Activated CD8-positive, alpha-beta memory T cell treated with anti-CD3 and anti-CD28 coated beads for 36 hours (primary cell): ENCODE results near the gene SLC66A3. TPM values are rescaled to one million over a fixed set of nuclear protein-coding genes. Genes with fewer than 3 reads are reported as not detected.

Source experiments
- CTCF ChIA-PET: fragments of 350-600 bp; sonication (Branson Sonifier 250); formaldehyde crosslinking; loops from one replicate; lab custom pipeline; 2021; ENCODE audit warnings: antibody characterized with exemption; lab: Charles Lee
- POLR2A ChIA-PET: fragments of 350-600 bp; sonication (Branson Sonifier 250); formaldehyde crosslinking; loops from one replicate; lab custom pipeline; 2021; ENCODE audit warnings: antibody characterized with exemption; lab: Charles Lee
- total RNA-seq, 2 experiments: library from RNA; stranded (reverse); gene quantifications; one replicate each; pipeline ENCODE4 v1.2.3, GENCODE V29; 2021

SLC66A3 gene
- total RNA-seq, 2 experiments from 2014 or later = 10.2 to 11.1 TPM

DNA sequence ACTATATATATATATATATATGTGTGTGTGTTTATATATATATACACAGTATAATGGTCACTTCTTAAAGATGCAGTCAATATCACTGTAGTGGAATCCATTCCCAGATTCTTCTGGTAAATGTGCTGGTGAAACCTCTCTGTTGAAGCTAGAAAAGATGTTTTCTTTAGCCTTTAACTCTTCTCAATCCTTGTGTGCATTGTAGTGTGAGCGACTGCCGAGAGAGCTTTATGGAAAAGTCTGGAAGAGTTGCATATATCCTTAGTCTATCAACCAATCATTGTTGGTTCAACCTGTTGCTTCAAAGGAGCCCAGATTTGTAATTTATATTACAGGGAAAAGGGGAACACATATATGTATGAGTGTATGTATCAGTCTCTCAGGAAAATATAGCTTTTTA, 27.7 kb downstream of the SLC66A3 start:
- POLR2A ChIA-PET = no interaction called here
- CTCF ChIA-PET = no interaction called here

DNA sequence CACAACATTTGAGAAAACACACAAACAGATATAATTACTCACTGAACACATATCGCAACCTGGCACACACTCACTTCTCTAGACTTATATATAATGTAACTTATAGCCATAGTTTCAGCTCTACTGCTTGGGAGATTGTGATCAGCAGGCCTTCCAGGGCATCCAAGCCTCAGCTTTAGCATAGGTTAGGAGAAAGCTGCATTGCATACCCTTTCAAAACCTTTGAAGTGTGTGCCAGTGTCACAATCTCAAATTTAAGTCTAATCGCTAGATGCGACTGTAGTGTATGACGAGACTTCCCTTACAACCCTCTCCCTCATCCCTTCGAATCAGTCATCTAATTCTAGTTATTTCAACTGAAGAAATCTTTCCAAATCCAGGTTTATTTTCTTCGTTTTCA, 30.9 kb downstream of the SLC66A3 start:
- ChIA-PET CTCF (no interaction called here), POLR2A (no interaction called here)

GRCh38 chr2:11187083-11187619, 31.9 kb downstream of the SLC66A3 start:
- ChIA-PET POLR2A (no interaction called here), CTCF (interaction anchor here (1.0 kb wide), 1 partner anchor 10 kb away, joined by 5 read pairs; no protein-coding TSS in a partner anchor)

DNA sequence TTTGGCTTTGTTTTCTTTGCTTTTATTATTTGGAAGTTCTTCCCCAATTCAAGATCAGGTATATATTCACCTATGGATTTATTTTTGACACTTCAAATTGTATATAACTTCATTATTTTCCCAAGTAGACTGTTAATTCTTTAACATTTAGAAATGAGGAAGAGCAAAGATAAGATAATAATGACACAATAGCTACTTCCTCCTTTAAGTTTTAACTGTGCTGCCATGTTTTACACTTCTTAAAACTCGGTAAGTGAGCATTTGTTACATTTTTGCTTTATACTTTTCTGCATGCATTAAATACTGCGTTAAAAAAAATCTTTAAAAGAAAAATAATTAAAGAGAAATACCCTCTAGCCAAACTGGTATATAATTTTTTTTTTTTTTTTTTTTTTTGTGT, 32.5 kb downstream of the SLC66A3 start:
- ChIA-PET CTCF (interaction anchor here (1.0 kb wide), 1 partner anchor 10 kb away, joined by 5 read pairs; no protein-coding TSS in a partner anchor), POLR2A (no interaction called here)

DNA sequence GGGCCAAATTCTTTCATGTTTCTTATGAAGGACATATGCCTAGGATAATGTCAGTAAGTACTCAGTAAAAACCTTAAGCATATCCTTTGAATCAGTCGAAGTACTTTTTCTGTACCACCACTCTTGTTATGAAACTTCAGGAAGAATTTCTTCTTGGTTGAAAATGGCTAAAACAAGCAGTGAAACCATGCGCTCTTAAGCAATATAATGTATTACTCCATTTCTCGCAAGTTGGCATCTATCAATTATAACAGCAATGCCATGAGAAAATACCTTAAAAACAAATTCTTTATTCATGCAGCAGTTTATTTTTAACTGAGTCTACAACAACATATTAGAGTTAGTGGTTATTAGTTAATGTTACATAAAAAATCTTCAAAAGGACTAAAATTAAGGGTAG, 41.0 kb downstream of the SLC66A3 start:
- CTCF ChIA-PET = no interaction called here
- POLR2A ChIA-PET = no interaction called here

DNA sequence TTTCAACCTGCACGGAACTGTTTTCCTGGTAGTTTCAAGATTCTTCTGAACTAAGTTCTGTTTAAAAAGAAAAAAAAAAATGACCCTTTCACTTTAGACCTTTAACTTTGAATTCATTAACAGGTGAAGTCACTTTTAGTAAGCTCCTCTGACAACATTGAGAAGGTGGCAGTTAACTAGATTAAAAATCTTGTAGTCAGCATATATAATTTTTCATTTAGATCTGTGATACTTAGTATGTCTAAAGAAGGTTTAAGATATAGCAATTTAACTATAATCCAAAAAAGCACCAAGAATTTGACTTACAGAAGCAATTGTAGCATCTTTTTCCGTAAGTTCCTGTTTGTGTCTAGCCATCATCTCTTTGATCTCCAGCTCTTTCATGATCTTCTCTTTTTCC, 45.4 kb downstream of the SLC66A3 start:
- ChIA-PET POLR2A (no interaction called here), CTCF (no interaction called here)

DNA sequence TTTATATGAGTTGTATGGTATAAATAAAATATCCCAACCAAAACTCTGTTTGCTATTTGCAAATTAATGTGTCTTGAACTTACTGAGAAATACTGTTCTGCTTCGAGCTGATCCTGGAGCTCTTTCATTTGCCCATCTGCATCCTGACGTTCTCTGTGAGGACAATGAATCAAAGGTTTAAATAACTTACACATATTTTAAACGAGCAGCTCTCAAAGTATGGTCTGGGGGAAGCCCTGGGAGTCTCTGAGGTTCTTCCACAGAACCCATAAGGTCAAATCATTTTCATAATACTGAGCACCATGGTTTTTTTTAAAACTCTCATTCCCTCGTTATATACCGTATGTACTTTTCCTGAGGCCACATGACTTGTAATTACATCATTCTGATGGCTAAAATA, 46.7 kb downstream of the SLC66A3 start:
- ChIA-PET CTCF (no interaction called here), POLR2A (no interaction called here)

GRCh38 chr2:11203480-11203879, 48.2 kb downstream of the SLC66A3 start:
- CTCF ChIA-PET = no interaction called here
- POLR2A ChIA-PET = no interaction called here

- ChIA-PET POLR2A (no interaction called here), CTCF (no interaction called here)
Observed at GRCh38 chr2:11208083-11208482, 52.8 kb downstream of the SLC66A3 start.

GRCh38 chr2:11212645-11213044, 57.4 kb downstream of the SLC66A3 start:
- POLR2A ChIA-PET = no interaction called here

GRCh38 chr2:11213090-11213638, 57.9 kb downstream of the SLC66A3 start:
- CTCF ChIA-PET = no interaction called here

More at GRCh38 chr2:11212645-11213044, 57.4 kb downstream of the SLC66A3 start:
- CTCF ChIA-PET = no interaction called here

DNA sequence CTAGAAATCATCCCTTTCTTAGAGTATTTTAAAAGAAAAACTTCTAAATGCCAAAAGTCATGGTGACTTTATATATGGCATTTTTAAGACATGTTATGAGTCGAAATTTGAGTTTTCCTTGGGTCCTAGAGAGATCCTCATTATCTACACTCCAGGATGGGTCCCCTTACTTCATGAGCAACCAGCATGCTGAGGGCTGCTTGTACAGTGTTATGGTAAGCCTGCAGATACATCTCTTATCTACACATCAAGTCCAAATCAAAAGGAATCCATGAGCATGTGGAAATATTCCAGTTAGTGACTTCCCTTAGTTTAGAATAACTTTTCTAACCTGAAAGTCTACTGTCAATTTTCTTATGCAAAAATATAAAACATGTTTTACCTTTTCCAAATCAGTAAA, 58.7 kb downstream of the SLC66A3 start:
- POLR2A ChIA-PET = no interaction called here
- CTCF ChIA-PET = no interaction called here

More at GRCh38 chr2:11213090-11213638, 57.9 kb downstream of the SLC66A3 start:
- POLR2A ChIA-PET = no interaction called here

DNA sequence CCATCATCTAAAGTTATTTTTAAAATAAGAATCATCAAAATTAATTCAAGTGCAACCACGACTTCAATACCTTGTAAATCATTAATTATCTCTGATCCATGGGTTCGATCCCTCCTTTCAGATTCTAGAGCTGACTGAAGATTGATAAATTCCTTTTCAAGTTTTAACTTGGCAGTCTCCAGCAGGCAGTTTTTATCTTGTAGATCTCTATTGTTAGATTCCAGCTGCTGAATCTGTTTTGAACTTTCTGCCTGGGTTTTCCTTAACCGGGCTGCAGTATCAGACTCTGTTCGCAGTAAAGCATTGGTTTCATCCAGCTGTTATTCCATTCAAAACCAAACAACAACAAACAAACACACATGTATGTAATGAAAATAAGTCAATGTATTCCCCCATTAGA, 59.5 kb downstream of the SLC66A3 start:
- CTCF ChIA-PET = no interaction called here
- POLR2A ChIA-PET = no interaction called here

- POLR2A ChIA-PET = no interaction called here
- CTCF ChIA-PET = no interaction called here
Observed at GRCh38 chr2:11215407-11215806, 60.1 kb downstream of the SLC66A3 start.

- POLR2A ChIA-PET = no interaction called here
- CTCF ChIA-PET = no interaction called here
Observed at GRCh38 chr2:11220445-11220844, 65.2 kb downstream of the SLC66A3 start.

- CTCF ChIA-PET = no interaction called here
- POLR2A ChIA-PET = no interaction called here
Observed at GRCh38 chr2:11222845-11223244, 67.6 kb downstream of the SLC66A3 start.

GRCh38 chr2:11224887-11225286, 69.6 kb downstream of the SLC66A3 start:
- ChIA-PET POLR2A (no interaction called here), CTCF (no interaction called here)

GRCh38 chr2:11227595-11227994, 72.3 kb downstream of the SLC66A3 start:
- POLR2A ChIA-PET = no interaction called here
- CTCF ChIA-PET = no interaction called here
